ENCODE results near the gene IDUA.
A peak's percentile ranks its signal among the peaks of the same experiment; 100 is the strongest.
"Not testable (repeated sequence)": the region's sequence is repeated elsewhere in the genome, so short reads cannot be mapped to it uniquely, and the experiment has no call there.

IDUA gene

GRCh38 chr4:967113-968104, 19.4 kb upstream of the IDUA start:
- DNase-seq, result peak; percentile 49

GRCh38 chr4:968221-968620, 18.6 kb upstream of the IDUA start:
- DNase-seq, result no peak

DNA sequence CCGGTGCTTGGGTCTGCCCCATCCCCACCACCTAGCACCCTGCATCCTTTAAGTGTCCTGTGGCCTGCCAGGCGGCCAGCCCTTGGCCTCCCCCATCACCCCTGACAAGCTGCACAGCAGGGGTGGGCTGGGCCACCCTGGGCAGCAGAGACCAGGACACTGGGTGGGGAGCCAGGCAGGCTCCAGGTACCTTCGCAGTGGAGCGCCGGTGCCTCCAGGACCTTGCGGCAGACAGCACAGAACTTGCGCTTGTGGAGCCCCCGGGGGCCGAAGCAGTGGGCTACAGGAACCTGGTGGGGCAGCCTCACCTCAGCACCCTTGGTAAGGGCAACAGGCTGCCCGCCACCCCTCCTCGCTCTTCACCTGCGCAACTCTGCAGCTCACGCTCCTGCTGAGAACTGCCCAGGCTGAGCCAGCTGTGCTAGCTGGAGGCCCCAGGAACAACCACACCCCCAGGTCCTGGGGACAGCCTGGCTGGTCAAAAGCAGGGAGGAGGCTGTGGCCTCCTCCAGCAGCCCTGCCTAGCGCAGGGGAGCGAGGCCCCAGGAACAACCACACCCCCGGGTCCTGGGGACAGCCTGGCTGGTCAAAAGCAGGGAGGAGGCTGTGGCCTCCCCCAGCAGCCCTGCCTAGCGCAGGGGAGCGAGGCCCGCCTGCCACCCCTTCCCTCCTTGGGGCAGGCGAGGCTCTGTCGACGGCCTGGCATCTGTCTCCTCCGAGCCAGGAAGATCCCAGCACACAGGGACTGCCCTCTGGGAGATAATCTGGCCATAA, 18.0 kb upstream of the IDUA start:
- DNase-seq, result no peak

DNA sequence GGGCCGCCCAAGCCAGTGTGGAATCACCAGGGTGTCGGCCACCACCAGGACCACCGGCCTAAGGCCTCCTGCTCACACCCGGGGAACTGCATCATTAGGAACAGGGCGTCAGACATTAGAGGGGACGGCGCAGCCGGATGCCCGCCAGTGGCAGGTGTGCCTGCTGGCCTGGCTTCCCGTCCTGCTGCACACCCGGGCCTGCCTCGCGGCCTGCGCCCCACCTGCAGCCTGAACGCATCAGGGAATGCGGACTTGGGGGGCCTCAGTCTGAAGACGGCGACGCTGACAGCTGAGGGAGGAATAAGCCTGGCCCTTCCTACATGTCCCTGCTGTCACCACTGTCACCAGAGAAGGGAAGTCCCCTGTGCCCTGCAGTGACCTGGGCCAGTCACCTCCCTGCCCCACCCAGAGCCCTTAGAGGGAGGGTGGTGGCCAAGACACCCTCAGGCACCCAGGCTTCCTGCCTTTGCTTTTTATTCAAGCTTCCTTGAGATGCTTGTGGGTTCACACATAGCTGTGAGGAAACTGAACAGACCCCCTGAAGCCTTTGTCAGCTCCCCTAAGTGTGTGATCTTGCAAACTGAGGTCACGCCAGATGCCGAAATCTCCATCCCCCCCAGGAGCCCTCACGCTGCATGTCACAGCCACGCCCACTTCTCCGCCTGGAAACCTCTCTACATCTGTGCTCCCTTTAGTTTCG, 16.6 kb upstream of the IDUA start:
- no peak for DNase-seq

- no peak for DNase-seq
Measured at GRCh38 chr4:970854-971520, 15.9 kb upstream of the IDUA start.

DNA sequence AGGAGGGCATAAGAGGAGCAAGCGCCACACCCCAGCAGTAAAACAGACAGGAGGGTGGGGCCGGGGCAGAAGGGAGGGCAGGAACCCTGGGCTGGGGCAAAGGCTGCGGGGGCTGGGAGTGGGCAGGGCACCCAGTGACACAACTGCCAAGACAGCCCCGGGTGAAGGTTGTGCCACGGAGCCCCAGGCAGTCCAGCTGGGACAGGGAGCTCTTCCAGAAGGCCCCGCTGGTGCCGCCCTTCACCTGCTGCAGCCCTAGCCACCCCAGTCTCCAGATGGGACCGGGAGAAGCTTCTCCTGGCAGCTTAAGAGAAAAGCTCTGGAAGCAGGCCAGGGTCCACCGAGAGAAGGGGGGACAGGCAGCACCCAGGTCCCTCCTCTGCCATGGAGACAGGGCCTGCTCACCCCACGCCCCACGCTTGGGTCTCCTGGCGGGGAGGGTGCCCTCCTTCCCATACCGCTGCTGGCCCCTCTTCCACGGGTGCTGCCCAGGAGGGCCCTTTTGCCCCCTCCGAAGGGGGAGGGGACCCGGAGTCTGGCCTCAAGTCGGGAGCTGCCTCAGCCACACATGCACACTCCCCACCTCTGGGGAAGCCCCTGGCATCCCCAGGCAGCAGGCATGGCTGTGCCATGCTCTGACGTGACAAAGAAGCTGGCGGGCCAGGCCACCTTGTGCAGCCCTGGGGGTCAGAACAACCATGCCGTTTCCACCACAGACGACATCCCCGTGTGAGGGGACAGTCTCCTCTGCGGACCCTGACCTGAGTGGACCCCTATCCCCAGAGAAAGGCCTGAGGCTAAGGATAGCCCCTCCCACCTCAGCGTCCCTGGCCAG, 15.0 kb upstream of the IDUA start:
- no peak for DNase-seq

DNA sequence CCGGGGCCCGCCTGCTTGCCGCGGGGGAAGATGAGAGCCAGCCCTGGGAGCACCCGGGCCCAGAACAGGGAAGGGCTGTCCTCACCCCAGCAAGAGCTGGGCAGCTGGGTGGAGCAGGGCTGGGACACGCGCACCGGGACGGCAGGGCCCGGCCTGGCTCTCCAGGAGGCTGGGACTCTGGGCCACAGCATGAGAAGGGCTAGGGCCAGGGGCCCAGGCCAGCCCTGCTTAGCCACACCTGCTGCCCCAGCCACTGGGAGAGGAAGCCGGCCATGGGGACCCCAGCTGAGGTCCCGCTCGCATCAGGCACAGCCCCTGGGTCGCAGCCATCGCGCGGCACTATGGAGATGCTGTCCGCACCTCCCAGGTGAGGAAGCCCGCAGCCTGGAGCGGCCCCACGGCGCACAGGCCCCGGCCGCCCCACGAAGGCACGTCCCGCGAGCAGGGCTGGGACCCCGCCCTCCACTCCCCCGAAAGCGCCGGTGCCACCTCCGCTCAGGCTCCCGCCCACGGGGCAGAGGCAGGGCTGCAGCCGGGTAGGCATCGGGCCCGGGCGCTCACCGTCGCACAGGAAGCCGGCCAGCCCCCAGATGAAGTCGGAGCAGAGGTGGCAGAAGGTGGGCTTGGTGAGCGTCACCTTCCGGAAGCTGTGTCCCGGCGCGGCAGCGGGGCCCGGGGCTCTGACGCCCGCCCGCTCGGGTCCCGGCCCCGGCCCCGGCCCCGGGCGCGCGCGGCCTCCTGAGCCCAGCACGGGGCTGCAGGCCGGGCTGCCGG, 14.0 kb upstream of the IDUA start:
- peak; percentile 68 for DNase-seq

DNA sequence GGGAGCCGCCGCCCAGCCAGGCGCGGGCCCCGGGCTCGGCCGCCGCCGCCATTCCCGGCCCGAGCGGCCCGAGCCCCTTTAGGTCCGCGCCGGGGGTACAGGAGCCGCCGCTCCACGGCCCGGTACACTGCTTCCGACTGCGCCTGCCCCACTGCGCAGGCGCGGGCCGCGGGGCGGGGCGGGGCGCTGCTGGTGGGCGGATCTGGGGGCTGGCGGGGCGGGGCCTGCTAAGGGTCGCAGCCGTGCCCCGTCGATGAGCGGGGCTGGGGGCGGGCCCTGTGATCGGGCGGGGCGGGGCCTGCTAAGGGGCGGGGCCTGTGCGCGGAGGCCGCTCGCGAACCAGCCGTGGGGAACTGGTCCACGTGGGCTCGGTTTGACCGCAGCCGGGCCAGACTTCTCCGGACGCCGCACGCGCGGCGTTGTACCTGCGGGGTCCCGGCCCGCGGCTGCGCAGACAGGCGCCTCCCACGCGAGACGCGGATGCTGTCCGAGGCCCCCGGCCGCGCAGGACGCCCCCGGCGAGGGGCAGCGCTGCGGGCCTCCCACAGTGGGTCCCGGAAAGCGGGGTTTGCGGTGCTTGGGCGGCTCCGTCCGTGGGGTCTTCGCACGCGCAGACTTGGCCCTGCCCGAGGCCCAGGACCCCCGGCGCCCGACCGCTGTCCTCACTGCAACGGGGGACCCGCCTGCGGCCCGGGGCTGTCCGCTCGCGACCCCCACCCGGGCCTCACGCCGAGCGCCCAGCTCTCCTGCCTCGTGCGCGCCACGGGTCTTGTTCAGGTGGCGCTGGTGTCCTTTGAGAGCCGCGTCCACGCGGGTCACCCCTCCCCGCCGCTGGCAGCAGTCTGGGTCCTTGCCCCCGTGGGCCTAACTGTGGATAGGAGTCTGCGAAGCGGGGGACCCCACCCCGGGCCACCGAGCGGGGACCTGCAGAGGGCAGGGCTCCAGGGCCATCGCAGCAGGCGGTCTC, 13.1 kb upstream of the IDUA start, which contains the start of gene DGKQ:
TSS of gene DGKQ (minus strand) at position 139 of the 967 bp plus-strand sequence. CDS start at position 52, 87 bp downstream.
- DNase-seq, result peak; percentile 39

- DNase-seq, result no peak
Measured at GRCh38 chr4:974668-975067, 12.2 kb upstream of the IDUA start.

DNA sequence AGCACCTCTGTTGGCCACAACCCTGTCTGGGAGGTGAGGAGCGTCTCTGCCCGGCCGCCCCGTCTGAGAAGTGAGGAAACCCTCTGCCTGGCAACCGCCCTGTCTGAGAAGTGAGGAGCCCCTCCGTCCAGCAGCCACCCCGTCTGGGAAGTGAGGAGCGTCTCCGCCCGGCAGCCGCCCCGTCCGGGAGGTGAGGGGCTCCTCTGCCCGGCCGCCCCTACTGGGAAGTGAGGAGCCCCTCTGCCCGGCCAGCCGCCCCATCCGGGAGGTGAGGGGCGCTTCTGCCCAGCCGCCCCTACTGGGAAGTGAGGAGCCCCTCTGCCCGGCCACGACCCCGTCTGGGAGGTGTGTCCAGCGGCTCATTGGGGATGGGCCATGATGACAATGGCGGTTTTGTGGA, 10.8 kb upstream of the IDUA start:
- DNase-seq, result not testable (repeated sequence)

- no peak for DNase-seq
Measured at GRCh38 chr4:978957-979701, 7.7 kb upstream of the IDUA start.

DNA sequence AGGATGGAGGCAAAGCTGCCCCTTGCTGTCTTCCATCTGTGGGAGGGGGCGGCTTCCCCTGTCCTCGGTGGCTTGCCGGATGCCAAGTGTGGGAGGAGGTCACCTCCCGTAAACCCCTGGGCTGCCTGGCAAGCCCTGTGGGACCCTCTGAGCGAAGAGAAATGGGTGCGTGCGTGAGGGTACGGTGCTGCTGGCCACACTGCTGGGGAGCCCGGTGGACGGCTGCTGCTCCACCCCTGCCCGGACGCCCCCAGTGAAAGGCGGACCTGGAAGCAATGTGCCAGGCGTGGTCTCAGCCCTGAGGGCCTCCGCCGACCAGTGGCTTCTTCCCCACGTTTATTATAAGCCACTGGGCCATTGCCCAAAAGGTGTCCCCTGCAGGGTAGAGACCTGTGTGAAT, 4.6 kb upstream of the IDUA start:
- DNase-seq, result no peak

DNA sequence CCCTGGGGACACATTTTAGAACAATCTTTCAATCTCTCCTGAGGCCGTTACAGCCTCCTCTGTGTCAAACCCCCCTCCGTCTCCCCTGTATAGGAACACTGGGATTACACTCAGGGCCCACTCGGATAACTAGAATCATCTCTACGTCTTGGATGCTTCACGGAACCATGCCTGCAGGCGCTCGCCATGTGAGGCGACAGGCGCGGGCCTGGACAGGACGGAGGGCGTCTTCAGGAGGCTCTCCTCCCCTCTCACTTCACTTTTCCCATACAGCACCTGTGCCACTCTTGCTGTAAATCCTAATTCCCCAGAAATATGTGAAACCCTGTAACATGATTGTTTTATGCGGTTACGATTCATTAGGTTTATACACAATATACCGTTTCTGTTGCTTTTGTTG, 4.0 kb upstream of the IDUA start:
- DNase-seq, result no peak

DNA sequence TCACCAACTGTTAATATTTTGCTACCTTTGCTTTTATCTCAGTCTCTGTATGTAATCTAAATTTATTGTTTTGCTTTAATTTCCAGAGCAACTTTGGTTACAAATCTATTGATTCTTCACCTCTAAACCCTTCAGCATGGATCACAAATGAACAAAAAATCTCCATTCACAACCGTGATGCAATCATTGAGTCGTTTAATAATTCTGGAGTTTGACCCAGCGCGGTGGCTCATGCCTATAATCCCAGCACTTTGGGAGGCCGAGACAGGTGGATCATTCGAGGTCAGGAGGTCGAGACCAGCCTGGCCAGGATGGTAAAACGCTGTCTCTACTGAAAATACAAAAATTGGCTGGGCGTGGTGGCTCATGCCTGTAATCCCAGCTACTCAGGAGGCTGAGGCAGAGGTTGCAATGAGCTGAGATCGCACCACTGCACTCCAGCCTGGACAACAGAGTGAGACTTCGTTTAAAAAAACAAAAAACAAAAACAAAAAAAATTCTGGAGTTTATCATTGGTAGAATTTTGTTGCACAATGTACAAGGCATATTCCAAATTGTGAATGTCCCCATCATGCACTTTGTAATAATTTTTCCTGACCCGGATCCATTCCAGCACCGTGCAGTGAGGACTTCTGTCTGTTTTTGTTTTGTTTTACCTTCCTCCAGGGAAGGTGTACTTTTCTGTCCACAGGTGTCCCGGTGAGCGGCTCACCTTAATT, 2.3 kb upstream of the IDUA start:
- DNase-seq, result no peak

DNA sequence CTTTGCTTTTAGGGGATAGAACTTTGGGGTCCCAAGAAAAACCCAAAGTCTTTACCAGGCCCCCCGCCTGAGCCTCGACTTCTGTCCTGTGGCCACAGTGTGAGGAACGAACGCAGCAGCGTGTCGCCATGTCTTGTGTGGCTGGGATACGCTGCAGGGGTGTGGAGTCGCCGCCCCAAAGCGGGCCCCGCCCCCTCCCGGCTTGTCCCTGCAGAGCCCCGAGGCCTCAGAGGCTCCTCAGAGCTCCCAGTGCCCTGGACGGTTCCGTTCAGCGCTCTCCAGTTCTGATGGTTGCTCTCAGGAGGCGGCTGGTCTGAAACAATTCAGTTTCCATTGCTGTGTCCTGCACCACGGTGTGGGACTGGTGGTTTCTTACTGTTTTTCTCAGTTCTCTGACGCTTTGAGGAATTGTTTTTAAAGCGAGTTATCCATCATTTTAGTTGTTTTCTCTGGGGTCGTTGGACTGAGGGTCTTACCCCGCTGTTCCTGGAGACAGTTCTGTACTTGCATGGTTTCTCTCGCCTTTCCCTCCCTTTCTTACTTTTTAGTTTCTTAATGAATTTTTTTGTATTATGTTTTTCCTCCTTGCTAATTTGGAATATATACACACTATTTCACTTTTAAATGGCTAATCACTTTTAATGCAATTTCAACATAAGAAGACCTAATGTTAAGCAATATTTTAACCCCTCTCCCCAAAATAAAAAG, 1.6 kb upstream of the IDUA start:
- no peak for DNase-seq

GRCh38 chr4:986428-986878, 391 bp upstream of the IDUA start:
- DNase-seq, result peak; percentile 64
